GM18520 (cell line): ENCODE results near the gene DNAH9.
"Not testable (repeated sequence)": the region's sequence is repeated elsewhere in the genome, so short reads cannot be mapped to it uniquely, and the experiment has no call there.

Experiments used
- ATAC-seq: cut with Tn5 transposase; IDR thresholded peaks from one replicate; pipeline ENCODE4 v1.9.1; 2021; ENCODE audit not compliant: unreplicated experiment

Gene DNAH9

GRCh38 chr17:11954936-11955335, 356.7 kb downstream of the DNAH9 start:
- ATAC-seq = no peak

DNA sequence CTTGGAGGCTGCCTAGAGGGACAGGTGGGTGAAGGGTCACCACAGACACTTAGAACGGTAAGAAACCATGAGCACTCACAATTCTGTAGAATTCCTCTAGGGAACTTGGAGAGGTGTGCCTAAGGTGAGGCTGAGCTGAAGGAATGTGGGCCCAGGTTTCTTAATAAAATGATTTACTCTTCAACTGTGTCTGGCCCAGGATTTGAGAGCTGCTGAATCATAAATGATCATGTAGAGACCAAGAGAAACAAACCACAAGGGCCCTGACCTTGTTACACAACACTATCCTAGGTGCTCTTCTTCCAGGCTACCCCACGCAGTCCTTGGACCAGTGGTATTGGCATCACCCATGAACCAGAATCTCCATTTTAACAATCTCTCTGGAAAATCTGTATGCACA, 371.3 kb downstream of the DNAH9 start:
- ATAC-seq = no peak

DNA sequence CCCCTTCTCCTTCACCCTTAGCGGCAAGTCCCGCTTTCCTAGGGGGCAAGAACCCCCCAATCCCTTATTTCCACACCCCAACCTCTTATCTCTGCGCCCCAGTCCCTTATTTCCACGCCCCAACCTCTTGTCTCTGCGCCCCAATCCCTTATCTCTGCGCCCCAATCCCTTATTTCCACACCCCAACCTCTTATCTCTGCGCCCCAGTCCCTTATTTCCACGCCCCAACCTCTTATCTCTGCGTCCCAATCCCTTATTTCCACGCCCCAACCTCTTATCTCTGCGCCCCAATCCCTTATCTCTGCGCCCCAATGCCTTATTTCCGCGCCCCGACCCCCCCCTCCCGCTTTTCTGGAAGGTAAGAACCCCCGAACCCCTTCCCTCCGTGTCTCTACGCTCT, 374.5 kb downstream of the DNAH9 start:
- ATAC-seq = not testable (repeated sequence)

GRCh38 chr17:11979795-11980194, 381.5 kb downstream of the DNAH9 start:
- no peak for ATAC-seq

- no peak for ATAC-seq
Observed at GRCh38 chr17:11980813-11981212, 382.5 kb downstream of the DNAH9 start.

- ATAC-seq = no peak
Observed at GRCh38 chr17:11981862-11982261, 383.6 kb downstream of the DNAH9 start.

DNA sequence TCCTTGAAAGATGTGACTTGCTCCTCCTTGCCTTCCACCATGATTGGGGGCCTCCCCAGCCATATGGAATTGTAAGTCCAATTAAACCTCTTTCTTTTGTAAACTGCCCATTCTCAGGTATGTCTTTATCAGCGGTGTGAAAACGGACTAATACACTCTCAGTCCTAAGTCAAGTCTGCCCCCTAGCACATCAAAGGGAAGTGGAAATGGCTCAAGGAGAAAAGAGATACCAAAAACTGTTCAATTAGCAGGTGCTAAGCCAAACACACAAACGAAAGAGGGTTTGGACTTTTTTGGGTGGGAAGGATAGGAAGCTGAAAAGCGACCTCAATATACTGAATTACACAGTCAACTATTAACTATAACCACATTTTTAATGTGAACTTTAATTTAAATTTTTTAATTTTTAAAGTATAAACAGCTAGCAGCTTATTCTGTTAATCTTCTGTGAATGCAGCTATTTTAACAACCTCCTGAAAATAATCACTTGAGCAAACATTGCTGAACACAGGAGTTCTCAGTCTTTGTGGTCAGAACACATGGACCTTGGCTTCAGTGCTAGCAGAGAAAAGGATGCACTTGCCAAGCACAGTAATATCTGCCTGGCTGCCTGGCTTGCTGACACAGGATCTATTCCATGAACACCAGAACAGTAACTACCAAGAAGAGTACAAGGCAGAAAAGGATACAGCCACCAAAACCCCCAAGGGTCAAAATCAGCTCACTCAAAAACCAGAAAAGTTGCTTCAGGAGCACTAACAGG, 388.1 kb downstream of the DNAH9 start:
- no peak for ATAC-seq

DNA sequence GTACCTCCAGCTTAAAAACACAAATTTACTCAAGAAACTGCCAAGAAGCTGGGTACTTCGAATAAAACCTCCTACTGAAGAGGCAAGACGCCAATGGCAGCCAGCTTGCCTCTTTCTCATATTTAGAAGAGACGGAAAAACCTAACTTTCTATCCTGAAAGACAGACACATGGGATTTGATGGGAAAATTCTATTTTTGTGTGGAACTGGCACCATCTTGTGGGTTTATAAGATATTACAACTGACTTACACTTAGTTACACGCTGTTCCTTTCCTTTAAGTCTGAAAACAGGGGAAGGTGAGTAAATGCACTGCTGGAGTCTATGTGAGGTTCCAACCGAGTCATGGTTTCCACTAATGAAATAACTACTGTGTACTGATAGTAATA, 388.7 kb downstream of the DNAH9 start:
- no peak for ATAC-seq

DNA sequence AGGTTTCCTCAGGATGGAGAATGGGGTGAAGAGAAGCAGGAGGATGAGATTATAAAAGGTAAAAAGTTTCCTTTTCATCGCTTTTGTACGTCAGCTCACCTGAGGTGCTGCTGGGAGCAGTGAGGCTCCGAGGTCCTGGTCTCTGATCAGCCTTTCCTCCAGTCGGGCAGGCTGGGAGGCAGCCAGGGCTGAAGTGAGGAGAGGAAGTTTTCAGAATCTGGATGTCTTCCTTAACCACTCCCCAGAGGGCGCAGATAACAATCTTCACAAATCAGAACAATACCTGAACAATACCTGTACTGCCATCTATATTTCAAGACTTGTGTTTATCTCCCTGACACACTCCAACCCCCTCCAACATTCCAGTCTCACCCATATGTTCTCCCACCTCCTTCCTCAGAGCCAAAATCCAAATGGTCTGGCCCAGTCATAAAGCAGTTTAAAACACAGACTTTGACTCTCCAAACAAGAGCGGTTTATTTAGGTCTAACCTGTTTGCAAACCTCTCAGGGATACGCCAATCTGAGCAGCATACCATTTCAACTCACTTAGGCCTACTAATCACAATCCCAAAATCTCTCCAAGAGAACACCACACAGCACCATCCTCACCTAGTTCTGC, 392.2 kb downstream of the DNAH9 start:
- ATAC-seq = no peak

DNA sequence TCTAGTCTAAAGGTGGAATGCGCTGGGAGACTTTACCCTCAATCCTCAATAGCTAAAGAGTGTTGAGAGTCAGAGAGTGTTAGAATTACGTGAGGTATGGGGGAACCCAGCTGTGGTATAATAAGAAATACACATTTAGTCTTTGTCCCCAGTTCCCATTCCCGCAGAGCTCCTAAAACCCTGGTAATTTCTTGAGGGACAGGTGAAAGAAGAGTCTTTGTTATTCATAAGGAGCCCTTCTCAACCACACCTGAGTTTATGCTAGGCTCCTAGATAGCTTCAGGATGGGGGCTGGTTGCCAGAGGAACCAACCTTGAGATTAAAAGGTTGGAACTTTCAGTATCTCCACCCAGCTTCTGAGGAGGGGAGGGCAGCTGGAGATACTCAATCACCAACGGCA, 393.2 kb downstream of the DNAH9 start:
- no peak for ATAC-seq

DNA sequence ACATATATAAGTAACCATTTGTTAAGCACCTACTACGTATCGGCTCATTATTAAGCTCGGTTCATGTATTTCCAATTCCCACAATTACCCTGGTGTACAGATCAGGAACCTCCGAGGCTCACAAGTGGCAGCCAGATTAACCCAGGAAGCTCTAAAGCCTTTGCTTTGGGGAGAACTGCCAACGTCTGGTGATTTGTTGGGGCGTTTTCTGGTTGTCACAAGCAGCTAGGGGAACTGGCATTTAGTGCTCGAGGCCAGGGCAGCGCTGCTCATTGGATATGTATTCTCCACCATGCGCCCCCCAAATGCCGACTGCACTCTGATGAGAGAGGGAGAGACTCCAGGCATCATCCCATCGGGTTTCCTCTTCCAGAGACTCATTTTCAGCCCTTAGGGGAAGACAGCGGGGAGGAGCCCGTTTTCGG, 398.5 kb downstream of the DNAH9 start:
- peak; percentile 12 for ATAC-seq

GRCh38 chr17:11997147-11997971, 399.1 kb downstream of the DNAH9 start, which contains the start of gene ZNF18:
ZNF18 (minus strand) TSS chr17:11997475; CDS start chr17:11992829, 4,646 bp downstream.
- ATAC-seq = peak; percentile 98

DNA sequence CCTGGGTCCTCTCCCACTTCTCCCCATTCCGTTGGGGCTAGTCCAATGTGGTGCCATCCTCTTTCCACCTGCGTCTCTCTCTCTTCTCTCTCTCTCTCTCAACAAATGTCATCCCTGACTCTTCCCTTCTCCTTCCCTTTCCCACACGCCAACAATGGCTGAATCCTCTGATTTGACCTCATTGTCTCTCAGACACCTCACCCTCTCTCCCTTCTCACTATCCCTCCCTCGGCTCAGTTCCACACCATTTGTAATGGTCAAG, 399.6 kb downstream of the DNAH9 start:
- ATAC-seq = no peak

DNA sequence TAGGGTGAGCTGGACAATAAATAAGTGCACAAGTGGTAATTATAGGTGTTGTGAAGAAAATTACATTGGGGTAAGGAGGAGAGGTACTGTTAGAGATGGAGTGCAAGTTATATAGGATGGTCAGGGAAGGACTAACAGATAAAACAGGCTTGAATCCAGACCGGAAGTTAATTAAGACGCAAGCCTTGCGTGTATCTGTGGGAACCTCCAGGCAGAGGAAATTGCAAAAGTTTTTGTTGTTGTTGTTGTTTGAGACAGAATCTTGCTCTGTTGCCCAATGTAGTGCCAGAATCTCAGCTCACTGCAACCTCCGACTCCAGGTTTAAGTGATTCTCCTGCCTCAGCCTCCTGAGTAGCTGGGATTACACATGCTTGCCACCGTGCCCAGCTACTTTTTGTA, 401.4 kb downstream of the DNAH9 start:
- ATAC-seq = no peak

DNA sequence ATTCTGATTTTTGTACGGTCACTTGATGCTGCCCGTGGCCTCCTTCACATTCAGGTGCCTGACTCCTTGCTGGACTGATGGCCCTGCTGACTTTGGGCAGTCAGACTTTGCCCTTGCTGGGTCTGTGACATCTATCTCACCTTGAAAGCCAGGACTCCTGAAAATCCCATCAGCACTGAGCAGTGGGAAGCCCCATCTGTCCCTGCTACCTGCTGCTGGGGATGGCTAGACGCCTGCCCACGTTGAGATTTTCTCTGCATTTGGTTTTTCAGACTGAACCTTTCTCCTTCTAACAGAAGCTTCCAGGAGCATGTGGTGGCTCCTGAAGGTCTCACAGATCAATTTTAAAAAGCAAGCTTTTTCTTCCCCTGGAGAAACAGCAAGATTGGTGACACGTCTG, 409.2 kb downstream of the DNAH9 start:
- no peak for ATAC-seq
